Activated gamma-delta T cell (primary cell): ENCODE results near the gene RASL10A.

Experiments
- DNase-seq: peaks from one replicate; lab custom pipeline; 2025; lab: John Stamatoyannopoulos, UW

The RASL10A gene

DNA sequence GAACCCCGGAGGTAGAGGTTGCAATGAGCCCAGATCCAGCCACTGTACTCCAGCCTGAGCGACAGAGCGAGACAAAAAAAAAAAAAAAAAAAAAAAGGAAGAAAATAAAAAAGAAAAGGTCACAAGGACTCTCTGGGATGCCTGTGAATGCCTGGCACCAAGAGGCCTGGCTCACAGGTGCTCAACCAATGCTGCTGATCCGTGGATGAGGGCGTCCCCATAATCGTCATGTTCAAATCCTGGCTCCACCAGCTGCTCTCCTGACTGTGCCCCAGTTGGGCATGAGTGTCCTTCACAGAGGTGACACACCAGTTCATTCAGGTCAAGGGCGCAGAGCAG is 9.7 kb downstream of the RASL10A start:
- no peak for DNase-seq

DNA sequence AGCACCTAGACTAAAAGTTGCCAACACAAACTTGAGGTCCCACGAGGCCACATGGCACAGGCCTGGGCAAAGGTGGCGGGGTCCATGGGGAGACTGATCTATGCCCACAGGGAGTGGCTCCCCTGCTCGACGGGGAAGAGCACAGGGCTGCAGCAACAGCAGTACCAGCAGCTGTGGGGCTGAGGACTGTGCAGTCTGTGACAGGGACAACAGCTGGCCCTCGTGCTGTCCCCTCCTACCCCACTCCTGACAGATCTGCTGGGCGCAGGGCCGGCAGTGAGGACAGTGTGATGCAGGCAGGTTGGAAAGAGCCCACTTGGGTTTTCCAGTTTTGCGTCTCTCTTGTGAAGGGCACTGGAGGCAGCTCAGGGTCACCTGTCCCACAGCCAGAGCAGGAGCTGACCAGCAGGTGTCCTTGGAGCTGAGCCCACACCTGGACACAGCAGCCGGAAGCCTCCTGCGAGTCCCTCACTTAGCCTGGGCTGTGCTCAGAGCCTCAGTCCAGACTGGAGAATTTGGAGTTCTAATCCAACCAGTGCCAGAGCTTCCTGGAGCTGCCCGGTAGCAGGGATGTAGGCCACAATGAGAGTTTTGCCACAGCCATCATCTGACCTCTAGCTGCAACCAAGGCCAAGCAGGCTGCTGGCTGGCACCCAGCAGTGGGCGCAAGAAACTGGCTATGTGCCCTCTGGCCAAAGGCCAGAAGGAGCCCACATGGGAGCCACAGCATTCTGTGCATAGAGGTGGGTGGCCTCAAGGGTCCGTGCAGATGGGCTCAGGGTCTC is 12.6 kb downstream of the RASL10A start:
- no peak for DNase-seq

DNA sequence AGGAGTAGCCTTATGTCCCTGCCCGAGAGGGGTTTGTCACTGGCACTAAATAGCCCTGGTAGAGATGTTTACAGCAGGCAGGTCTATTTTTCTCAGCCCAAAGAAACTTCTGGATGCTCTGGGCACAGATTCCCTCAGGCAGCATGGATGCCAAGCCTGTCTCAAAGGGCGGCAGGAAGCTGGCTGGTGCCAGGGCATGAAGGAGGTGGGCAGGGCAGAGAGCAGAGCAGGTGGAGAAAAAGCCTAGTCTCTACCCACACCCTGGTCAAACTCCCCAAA is 13.2 kb downstream of the RASL10A start:
- DNase-seq: no peak

DNA sequence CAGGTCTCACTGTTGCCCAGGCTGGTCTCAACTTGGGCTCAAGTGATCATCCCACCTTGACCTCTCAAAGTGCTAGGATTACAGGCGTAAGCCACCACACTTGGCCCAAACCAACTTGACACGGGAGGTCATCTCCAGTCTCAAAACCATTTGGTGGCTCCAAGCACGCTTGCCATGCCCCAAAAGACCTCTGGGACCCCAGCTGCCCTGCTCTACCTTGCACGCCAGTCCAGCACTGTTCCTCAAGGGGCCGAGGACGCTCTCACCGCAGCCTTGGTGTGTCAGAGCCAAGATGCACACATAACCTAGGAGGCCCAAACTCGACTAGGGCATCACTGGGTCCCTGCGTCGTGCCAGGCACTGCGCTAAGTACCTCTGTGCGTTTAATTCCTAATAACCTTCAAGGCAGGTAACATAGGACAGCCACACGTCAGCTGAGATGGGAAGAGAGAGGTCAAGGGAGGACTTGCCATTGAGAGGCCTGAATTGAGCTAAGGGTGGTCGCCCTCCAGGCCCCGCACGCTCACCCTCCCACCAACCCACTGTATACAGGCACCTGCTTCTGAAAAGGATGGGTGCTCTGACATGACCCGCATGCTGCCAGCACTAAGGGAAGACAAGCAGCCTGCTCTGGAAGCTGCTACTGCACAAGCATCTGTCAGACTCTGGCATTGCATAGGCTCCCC is 13.6 kb downstream of the RASL10A start:
- DNase-seq: no peak

DNA sequence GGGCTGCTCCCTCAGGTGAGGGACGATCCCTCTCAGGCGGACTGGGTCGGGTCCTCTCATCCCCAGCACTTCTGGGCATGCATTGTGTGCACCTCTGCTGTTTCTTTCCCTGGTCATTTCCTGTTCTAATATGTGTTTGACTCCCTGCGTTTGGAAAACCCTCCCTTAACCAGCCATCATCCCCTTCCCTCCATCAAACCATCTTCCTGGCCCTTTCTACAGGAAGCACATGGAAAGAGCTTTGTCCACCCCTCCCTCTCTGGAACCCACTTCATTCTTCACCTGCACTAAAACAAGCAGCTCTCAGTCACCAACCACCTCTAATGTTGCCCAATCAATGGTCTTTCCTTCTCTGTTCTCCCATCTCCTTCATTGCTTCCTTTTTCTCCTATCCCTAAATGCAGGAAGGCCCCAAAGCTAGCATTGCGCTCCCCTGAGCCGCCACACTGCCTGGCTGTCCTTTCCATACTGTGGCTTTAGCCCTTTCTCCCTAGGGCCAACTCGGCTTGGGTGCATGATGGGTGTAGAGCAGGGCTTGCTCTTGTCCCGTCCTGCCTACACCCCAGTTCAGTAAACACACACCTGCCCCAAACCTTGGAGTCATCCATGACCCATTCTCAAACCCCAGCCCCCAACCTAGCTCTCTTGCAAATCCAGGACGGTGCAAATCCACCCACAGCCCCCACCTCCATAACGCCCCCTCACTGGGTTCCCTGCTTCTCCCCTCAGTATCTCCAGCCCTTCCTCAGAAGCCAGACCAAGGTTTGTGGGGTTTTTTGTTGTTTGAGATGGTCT is 14.5 kb downstream of the RASL10A start:
- DNase-seq: no peak

DNA sequence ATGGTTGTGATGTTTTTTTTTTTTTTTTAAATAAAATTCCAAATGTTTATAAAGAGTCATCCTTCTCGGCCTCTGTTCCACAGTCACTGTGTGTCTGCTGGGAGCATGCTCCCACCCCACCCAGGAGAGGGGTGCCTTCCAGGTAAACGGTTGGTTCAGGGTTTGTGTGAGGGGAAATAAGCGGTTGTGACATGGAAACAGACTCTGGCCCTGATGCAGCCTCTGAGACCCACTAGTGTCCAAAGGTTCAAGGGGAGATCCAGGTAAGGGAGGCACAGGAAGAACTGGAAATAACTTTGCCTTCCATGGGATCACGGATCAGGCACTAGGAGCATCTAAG is 15.1 kb downstream of the RASL10A start:
- DNase-seq: no peak

DNA sequence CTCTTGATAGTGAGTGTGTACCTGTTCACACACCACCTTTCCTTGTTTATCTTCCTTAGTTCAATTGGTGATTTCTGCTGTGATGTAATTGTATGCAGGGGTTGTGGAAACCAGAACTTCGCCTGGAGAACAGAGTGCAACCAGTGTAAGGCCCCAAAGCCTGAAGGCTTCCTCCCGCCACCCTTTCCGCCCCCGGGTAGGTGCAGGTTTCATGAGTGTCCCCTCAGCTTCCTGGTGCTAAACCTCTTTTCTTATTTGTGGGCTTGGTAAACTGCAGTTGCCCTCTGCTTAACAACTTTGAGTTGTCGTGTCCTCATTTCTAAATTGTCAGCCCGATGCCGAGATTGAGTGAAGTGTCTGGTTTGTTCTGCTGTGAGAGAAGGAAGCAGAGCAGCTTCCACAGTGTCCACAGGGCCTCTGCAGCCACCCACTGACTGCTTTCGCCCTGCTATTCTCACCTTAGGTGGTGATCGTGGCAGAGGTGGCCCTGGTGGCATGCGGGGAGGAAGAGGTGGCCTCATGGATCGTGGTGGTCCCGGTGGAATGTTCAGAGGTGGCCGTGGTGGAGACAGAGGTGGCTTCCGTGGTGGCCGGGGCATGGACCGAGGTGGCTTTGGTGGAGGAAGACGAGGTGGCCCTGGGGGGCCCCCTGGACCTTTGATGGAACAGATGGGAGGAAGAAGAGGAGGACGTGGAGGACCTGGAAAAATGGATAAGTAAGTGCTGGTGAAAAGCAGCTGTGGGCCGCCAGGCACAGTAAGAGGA is 16.2 kb downstream of the RASL10A start:
- DNase-seq: no peak

DNA sequence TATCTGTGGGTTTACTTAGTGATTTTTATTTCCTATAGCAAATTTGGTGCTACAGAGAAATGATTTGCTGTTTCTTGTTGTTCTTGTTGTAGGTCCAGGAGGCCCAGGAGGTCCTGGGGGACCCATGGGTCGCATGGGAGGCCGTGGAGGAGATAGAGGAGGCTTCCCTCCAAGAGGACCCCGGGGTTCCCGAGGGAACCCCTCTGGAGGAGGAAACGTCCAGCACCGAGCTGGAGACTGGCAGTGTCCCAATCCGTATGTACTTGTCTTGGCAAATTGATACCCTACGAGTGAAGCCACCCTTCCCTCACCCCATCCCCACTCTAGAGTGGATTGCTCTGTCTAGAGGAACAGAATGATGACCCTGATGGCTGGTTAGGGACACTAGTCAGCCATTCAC is 16.9 kb downstream of the RASL10A start:
- no peak for DNase-seq

DNA sequence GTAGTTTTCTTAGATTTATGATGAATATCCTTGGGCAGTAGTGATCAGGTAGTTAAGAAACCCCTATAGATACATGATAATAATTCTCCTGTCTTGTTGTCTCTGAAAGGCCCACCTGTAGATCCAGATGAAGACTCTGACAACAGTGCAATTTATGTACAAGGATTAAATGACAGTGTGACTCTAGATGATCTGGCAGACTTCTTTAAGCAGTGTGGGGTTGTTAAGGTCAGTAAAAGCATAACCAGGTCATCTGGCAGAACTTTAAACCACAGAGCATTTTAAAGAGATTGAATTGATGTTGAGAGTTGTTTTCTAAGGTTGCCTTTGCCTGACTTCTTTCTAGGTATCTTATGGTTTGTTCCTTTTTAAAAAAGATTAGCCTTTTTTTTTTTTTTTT is 23.1 kb downstream of the RASL10A start:
- no peak for DNase-seq

DNA sequence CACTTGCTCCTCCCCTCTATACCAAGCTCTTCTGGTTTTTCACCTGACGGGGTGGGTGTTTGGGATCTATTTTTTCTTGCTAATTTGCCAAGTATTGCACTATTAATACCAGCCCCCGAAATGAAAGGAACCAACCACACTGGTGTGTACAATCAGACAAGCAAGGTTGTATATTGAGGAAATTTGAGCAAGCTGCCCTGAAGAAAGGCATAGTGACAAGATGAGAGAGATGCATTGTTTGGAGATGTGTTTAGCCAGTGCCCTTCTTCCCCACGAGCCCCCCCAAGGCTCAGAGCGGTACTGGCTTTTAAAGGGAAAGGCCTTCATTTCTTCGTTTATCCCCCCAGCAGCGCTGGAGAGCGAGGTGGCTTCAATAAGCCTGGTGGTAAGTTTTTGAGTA is 24.3 kb downstream of the RASL10A start:
- no peak for DNase-seq

DNA sequence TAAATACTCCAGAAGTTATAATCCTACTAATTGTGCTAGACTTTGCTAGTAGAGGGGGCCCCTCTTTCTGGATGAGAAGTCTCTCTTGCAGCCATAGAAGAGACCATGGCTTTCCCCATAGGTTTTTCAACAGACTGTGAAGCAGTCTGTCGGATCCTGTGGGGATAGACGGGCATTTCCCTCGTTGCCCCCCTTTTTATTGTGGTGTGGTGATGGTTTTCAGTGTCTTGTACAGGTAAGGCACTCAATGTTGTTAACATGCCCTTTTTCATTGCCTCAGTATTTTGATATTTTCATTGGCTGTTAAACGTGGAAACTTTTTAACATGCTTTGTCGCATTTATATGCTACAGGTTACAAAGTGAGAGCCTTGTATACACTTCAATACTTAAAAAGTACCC is 25.4 kb downstream of the RASL10A start:
- DNase-seq: no peak

DNA sequence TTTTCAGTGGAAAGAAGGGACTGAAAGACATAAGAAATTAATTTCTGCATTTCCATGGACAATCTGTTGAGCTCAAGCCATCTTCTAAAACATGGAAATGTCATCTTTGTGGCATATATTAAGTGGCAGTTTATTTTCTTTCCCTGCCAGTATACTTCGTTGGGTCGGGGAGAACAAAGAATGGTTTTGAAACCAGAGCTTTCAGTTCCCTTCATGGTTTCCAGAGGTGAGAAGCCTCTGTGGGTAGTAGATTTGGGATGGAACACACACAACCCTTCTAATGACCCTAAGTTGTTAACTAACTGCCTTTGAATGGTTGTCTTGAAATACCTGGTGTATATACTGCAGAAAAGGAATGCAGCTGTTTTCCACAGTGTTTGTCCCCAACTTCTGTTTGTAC is 26.7 kb downstream of the RASL10A start:
- DNase-seq: no peak

DNA sequence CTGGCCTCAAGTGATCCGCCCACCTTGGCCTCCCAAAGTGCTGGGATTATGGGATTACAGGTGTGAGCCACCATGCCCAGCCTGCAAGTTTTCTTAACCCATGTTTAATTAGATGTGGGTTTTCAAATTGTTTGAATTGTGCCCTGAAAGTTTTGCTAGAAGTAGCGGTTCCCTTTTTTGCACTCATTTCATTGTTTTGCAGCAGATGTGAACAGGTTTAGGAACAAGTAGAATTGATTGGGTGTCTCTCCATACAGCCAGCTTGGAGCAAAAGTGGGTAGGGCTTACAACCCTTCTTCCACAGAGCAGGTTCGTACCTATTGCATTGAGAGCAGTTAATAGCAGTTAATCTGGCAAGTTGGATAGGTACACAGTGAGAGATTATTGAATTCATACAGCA is 31.3 kb downstream of the RASL10A start:
- no peak for DNase-seq

DNA sequence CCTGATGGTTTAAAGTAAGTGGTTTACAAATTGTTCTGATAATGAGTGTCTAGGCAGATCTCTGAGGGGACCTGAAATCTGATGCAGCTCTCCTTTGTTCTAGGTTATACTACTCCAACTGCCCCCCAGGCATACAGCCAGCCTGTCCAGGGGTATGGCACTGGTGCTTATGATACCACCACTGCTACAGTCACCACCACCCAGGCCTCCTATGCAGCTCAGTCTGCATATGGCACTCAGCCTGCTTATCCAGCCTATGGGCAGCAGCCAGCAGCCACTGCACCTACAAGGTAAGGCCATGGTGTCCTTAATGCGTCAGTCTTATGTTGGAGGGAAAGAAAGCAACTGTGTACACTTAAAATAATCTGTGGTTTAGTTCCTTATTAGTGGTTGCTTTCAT is 37.6 kb downstream of the RASL10A start:
- no peak for DNase-seq

DNA sequence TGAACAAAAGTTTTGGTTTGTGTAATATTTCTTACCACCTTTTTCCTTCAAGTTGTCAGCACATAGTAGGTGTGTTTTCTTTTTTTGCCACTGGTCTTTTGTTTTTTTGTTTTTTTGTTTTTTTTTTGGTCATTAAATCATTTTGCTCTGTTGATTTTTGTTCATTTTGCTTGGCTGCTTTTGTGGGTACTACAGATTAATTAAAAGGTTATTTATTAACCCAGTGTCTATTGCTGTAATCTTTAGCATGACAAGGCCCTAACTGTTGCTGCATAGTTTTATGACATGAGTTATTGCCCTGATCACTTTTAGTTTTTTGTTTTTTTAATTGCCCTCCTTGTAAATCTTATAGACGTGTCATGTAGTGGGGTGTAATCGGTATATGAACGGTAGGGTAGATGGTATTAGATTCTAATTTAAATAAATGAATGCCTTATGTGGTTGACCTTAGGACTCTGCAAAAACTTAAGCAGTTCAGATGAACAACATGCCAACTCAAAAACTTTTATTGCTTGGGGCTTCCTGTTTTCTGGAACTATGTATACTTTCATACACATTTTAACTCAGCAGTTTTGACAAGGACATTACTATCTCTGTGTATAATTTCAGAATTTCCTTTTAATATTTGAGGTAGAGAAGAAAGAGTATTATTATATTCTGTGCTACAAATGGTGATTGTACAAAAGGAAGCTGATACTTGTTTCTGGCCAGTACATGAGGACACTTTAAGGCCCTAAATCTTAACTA is 39.5 kb downstream of the RASL10A start:
- no peak for DNase-seq

DNA sequence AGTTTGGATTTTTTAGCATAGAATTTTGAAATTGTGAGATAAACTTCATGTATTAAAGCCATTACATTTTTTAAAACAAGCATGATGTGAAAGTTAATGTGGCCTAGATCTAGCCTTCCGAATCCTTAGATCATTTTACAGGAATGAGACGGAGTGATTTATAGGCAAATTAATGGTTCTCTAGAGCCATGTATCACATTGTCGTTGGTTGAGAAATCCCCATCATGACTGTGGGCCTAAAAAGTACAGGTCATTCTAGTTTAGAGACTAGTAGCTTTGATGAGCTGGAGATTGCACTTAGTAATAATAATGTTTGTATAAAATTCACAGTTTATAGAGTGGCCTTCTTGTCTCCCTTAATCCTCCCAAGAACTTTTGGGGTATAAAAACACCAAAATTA is 40.3 kb downstream of the RASL10A start:
- DNase-seq: no peak

DNA sequence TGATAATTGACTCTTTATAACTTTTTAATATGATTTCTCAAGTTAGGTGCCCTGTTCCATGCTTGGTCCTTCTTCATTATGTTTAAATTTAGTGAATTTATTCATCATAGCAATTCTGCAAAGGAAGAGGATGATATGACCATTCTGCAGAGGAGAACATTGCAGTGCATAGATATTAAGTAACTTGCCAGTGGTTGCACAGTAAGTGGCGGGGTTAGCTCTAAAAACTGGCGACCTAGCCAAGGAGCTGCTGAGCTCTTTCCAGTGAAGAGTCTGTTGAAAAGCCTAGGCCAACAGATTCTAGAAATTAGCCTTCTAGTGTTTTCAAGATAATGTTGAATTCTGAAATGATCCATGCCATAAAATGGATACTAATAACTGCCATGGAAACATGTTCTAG is 42.9 kb downstream of the RASL10A start:
- DNase-seq: no peak

DNA sequence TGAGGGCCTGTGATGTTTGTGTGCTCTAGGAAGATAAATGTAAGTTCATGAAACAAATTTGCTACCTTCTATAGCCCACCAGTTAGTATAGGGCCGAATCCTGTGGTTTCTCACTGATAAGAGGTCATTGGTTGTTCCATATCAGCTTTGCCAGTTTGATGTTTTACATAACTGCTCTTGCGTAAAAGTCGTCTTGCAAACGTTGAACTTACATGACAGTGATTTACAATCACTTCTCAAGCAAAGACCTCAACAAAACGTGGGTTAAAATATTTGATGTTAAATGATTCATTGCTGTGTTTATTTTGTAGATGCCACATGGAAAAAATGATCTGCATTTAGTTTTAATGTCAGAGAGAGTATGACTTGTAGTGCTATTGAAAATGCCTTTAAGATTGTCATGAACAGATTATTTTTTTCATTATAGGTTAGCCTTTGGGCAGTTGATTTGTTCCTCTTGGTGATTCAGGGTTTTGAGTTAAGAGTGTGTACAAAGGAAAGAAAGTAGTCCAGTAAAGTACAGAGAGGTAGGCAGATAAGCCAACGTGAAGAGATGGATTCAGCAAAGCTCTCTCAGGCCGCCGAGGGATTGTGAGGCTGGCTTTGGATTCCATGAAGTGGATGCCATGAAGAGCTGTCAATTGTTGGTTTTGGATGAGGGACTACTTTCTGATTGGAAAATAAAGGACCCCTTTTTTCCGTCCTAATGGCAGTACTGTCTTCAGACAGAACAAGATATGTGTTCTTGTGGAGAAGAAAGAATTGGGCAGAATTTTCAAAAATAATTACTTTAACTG is 44.8 kb downstream of the RASL10A start:
- no peak for DNase-seq

DNA sequence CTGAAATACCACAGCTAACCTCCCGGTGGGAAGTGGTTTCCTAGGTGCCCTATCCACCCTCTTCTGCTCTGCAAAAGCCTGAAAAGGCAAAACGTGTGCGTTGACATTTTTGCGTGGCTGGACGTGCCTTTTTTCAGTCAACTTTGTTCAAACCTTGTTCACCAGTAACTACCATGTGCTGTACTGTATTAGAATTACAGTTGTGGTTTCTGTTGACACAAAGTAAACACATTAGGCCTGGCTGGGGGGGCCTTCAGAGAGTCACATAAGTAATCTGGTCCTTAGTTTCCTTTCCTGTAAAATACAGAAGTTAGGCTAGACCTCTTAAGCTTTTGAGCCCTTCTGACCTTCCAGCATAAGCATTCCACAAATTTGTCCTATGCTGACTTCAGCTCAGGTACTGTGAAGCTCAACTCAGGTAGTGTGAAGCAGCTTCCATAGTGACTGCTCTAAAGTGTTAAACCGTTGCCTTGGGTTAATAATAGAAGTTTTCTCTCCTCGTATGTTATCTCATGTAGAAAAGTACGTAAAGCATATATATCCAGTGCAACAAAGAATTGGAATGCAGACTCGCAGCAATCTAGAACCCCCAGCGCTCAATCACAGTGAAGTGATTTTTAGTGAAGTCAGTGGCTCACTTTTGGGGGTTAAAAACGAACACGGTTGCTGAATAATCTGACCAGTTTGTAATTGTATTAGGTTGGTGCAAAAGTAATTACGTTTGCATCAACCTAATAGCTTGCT is 45.6 kb downstream of the RASL10A start:
- no peak for DNase-seq

DNA sequence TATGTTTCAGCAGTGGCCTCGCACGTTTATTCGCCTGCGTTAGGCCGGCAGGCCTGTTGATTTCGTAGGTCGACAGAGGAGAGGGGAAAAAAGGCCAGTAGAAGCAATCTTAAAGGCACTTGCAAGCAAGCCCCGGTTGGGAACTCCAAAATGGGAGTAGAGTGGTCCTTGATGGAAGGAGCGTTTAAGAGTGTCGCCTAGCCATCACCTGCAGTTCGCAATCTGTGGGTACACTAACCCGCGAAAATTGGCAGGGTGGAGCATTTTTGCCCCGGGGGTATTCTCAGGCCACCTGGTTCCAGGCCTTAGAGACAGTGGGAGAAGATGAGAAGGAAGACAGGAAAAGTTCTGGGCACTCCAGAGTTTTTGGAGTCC is 46.3 kb downstream of the RASL10A start:
- no peak for DNase-seq
